A172 (cell line): ENCODE measurements around the gene HAL. TPM values are rescaled to one million over a fixed set of nuclear protein-coding genes. Genes with fewer than 3 reads are reported as not detected.
A peak's percentile ranks its signal among the peaks of the same experiment; 100 is the strongest.

Source experiments
- DNase-seq: peaks from one replicate; pipeline ENCODE4 v3.0.0-alpha.2; 2015; ENCODE audit warnings: low spot score
- total RNA-seq: library from RNA; depleted of rRNA; stranded (reverse); fragments of >200 nt; shearing (Covaris generic); gene quantifications from 2 replicates; pipeline ENCODE4 v1.2.3, GENCODE V29; 2014; rRNA removed

HAL gene, protein sequence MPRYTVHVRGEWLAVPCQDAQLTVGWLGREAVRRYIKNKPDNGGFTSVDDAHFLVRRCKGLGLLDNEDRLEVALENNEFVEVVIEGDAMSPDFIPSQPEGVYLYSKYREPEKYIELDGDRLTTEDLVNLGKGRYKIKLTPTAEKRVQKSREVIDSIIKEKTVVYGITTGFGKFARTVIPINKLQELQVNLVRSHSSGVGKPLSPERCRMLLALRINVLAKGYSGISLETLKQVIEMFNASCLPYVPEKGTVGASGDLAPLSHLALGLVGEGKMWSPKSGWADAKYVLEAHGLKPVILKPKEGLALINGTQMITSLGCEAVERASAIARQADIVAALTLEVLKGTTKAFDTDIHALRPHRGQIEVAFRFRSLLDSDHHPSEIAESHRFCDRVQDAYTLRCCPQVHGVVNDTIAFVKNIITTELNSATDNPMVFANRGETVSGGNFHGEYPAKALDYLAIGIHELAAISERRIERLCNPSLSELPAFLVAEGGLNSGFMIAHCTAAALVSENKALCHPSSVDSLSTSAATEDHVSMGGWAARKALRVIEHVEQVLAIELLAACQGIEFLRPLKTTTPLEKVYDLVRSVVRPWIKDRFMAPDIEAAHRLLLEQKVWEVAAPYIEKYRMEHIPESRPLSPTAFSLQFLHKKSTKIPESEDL
- total RNA-seq: not detected in 2 replicates

DNA sequence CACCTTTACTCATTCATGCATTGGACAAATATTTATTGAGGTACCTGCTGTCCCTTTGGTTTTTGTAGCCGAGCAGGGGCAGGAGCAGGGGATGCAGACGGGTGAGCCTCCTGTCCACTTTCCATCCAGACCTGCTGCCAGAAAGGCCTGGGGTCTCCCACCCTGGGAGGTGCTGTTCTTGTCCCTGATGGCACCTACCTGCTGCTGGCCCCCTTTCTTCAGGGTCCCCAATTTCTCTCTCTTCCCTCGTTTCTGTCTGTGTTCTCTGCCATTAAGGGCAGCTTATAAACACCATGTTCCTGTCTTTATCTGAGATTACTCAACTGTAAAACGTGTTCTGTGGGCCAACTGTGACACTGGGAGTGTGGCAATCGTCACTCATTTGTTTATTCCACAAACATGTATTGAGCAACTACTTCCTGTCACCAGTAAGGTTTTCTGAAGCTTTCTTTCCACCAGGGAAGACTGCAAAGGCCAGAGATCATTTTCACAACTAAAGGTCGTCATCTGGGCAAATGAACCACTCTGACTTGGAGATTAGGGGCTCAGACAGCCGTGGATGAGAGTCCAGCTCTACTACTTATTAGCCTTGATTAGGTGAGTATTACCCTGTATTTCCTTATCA lies at the start of gene HAL:
Gene HAL (minus strand): TSS at position 311 of the 625 bp plus-strand sequence. CDS start 434 bp downstream, outside the sequence.
- no peak for DNase-seq

DNA sequence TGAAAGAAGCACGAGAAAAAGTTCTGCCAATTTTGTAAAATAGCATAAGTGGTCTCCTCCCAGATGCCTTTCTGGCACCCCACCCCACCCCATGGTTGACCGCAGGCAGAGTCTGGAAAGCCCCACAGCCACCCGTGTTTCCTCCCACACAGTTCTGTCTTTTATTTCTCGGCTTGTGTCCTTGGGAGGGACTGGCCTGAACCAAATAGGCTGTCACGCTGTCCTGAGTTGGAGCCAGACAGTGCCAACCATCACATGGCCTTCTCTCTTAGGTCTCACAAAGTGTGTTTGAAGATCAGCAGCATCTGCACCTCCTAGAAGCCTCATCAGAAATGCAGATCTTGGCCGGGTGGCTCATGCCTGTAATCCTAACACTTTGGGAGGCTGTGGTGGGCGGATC lies 49.4 kb upstream of the HAL start:
- no peak for DNase-seq

DNA sequence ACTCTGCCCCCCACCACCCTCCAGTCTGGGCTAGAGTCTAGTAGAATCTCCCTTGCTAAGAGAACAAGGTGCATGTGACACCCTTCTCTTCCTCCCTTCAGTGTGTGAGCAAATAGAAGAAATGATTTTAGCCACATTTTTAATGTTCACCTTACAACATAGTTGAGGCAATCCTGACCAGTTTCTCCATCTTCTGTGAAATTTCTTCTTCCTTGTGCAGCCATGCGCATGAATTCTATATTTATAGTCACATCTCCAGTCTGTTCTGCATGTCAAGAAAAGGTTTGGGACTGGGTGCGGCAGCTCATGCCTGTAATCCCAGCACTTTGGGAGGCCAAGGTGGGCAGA lies 48.8 kb upstream of the HAL start:
- DNase-seq: no peak

DNA sequence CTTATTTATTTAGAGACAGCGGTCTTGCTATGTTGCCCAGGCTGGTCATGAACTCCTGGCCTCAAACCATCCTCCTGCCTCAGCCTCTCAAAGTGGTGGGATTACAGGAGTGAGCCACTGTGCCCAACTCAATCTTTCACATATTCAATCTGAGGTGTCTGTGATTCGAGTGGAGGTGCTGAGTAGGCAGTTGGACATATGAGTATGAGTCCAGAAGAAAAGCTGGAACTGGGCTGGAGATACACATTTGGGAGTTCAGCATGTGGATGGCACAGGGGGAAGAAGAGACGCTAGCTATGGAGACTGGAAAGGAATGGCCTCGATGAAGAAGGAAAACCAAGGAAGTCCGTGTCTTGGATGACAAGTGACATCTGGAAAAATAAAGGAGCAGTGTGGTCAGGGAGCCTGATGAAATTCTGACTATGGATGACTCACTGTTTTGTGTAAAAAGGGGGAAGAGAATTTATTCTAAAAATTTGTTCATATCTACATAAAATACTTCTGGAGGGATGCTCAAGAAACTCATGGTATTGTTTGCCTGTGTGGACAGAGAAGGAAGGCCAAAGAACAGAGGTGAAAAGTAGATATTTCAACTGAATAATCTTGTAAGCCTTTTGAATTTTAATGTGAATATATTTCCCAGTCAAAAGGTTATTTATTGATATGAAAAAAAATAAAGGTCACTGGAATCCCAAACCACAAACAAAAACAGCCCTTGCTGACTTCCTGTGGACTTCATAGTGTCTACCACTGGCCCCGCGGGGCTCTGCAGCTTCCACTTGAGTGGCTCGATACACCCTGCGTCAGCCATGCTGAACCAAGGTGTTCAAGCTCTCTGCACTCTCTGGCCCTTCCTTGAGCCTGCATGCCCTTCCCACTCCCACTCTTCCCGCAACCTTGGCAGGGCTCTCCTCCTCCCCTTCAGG lies 48.1 kb upstream of the HAL start:
- DNase-seq: peak; percentile 38

DNA sequence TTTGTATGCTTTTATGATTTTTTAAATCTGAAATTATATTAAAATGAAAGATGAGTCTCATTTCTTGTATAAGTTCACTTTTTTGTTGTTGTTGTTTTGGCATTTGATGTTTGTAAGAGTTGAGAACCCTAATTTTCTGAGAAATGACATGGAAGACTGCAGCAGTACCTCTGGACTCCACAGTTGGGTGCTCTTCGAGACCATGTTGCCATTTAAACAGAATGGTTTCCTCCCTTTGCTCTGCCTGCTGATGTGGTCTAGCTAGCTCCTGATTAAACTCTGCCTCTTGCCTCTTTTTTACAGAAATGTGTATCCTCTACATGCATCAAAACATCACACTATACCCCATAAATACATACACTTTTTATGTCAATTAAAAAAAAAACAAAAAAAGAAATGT lies 45.0 kb upstream of the HAL start:
- no peak for DNase-seq

DNA sequence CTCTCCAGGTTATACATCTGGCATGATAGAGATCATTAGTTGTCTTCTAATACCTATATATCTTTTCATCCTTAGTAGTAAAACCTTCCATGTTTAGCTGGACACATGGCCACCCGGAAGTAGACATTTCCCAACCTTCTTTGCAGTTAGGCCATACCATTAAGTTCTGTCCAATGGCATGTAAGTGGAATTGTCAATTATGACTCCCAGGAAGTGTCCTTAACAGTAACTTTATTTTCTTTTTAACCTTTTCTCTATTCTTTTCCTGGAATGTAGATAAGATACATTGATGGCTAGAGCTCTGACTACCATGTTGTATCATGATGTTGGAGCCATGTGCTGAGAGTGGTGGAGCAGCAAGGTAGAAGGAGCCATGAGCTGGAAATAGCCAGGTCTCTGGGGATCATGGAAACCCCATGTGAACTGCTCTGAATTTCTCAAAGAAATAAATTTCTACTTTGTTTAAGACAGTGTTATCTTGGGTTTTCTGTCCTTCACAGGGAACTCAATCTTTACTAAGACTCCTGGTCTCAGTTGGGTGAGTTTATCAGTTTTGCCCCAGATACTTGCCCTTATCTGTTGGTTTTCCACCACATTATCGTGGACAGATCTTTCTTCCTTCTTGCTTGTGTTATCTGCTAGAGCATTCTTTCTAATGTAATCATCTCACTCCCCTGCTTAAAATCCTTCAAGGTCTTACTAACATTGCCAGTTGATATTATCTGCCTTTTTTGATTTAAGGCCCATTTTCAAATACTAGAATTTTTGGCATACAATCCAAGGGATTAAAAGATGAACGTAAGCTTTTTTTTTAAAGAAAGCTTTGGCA lies 44.4 kb upstream of the HAL start:
- no peak for DNase-seq

DNA sequence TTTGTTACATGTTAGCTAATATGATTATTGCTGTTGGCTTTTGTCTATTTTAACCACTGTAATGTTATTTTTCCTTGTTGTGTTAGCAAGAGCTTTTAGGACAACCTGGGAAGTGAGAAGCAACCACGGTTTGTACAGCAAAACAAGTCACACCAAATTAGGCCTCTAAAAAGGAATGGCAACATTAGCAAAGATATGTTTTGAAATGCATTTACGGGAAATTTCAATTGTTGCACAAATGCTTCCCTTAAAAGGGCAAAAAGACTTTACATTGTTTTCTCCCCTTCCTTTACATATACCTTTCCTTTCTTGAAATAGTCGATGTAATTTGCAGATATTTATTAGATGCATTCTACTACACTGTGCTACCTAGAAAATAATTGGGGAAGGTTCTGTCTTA lies 43.4 kb upstream of the HAL start:
- DNase-seq: no peak

DNA sequence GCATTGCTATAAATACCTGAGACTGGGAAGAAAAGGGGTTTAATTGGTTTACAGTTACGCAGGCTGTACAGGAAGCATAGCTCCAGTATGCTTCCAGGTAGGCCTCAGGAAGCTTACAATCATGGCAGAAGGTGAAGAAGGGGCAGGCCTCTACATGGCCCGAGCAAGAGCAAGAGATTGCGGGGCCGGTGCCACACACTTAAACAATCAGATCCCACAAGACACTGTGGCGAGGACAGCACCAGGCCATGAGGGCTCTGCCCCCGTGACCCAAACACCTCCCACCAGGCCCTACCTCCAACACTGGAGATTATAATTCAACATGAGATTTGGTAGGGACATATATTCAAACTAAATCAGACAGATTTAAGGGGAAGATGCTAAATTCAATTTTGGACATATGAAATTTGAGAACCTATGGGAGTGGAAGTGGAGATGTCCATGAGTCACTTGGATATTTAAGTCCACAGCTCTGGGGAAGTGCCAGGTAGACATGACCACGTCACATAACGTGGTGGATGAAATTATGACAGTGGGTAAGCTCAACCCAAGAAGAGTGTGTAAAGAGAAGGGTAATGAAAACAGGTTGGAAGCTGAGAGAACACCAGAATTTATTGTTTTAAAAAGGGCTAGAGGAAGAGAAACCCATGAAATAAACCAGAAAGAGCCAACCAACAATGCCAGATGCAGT lies 40.8 kb upstream of the HAL start:
- no peak for DNase-seq

DNA sequence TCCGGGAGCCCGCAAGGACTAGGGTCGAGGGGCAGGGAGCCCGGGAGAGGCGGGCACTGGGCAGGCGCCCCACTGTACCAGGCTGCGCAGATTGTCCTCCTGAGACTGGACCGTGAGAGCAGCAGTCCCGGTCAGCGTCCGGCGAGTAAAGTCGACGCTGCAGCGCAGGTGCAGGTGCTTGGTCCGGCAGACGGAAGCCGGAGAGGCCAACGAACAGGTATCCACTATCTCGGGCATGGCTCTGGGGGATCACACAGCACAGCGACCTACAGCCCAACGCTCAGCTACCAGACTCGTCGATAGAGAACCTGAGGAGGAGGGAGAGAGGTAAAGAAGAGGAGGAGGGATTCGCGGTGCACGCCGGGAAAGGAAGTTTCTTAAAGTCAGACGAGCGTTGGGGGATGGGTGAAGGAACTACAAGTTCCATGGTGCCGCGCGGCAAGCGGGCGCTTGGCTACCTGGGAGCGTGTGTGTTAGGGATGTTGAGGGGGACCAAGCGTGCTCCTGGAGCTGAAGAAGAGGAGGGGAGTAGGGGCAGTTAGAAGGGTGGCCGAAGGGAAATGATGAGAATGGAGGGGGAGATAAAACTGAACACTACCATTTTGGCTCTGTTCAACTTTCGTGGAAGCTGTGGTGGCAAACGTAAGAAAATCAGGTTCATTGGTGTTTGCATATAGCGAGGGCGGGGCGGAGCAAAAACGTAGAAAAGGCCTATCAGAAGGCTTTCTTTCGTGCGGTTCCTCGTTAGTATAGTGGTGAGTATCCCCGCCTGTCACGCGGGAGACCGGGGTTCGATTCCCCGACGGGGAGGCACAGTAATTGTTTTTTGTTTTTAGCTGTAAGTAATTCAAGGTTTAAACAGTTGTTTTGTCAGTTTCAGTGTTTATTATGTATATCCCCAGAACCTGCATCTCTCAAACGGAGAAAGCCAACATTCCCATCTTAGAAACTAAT lies 39.4 kb upstream of the HAL start, which contains the start of gene LTA4H:
Gene LTA4H (minus strand): TSS at position 305 of the 954 bp plus-strand sequence. CDS start 68 bp downstream, at position 237.
- peak; percentile 96 for DNase-seq

DNA sequence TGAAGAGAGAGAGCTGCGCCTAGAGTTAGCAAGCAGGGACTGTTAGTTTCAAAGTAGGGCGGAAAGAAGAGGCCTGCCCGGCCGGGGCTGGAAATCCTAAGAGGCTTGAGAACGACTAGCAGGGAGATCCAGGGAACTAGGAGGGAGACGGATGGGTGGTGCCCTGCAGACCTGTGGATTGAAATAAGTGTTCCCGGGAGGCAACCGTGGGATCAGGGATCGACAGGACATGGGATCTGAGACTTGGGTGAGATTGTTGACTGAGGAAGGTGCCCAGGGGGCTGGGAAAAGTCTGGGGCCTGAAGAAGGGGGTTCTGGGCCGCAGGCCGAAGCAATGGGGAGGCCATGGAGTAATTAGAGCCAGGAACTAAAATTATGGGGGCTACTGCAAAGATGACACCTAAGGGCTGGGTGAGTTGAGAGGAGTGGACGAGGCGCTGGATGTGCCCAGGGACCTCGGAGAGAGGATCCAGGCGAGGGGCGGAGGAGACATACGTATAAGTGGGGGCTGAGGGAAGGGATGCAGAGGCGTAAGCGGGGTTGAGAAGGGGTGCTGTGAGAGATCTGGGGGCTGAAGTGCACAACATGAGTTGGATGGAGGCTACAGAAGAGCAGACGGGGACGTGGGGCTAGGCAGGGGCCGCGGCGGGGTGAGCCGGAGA lies 38.6 kb upstream of the HAL start:
- DNase-seq: peak; percentile 8

DNA sequence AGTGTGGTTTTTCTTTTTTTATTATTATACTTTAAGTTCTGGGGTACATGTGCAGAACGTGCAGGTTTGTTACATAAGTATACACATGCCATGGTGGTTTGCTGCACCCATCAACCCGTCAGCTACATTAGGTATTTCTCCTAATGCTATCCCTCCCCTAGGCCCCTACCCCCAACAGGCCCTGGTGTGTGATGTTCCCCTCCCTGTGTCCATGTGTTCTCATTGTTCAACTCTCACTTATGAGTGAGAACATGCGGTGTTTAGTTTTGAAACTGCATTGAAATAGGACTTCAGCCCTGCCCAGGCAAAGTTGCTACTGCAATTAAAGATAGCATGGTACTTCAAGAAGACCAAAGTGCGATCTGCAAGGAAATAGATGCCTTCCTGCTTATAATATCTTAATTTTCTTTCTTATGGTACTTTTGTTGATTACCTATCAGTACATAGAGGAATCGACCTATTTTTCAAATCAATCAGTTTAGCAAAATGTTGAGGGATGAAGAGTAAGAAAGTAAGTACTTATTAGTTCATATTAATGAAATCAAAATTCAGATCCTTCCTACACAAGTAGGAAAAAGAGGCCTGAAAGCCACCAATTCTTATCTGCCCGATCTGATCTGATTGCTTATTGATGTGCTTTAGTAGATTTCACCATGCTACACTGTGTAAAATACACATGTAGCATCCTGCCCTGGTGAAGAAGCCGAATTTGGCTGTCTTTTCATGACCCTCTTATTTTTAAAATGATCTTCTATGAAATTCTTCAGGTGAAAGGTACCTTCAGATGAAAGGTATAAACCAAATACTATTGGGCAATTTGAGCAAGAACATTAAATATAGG lies 37.6 kb upstream of the HAL start:
- no peak for DNase-seq

DNA sequence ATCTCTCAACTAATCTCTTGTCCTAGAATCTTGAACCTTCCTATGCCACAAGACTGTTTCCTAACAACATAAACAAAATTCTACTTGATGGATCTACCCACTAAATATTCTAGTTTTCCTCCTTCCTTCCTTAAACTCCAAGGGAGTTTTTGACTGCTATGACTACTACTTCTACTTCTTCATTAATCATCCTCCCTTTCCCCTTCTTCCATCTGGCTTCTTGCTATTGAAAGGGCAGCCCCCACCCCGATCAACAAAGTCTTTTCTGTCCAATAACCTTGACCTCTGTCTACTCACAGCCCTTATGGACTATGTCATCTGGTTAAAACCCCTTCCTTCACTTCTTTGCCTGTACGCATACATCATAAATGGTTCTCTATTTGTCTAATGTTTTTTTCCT lies 33.7 kb upstream of the HAL start:
- no peak for DNase-seq

DNA sequence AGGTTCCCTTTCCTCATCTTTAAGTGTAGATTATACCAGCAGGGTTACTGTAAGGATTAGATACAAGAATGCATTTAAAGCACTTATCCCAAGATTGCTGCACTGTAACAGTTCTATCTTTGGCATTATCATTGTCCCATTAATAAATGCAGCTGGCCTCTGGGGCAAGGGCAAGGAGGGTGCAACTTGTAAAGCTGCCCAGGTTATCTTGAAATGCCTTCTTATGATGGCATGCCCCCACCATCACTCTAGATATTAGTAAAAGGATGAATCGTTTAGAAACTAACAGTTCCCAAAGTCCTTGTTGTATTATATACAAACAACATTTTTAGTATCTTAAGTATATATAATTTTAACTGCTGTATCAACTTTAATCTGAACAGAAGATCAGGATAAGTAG lies 32.4 kb upstream of the HAL start:
- DNase-seq: no peak

DNA sequence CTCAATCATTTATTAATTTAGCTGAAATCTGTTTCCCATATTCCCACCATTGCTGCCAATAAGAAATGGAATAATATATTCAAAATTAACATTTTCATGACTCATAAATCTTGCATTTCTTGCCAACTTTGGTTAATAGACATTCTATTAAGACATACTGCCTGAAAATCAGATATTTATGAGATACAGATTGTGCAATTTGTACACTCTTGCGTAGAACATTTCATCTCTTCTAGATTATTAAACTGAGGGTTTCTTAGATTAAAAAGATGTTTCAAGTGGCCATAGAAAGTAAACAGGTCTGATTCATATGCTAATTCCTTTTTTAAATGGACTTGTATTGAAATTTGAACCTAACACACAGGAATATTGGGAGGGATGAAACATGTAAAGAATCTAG lies 30.2 kb upstream of the HAL start:
- DNase-seq: no peak

DNA sequence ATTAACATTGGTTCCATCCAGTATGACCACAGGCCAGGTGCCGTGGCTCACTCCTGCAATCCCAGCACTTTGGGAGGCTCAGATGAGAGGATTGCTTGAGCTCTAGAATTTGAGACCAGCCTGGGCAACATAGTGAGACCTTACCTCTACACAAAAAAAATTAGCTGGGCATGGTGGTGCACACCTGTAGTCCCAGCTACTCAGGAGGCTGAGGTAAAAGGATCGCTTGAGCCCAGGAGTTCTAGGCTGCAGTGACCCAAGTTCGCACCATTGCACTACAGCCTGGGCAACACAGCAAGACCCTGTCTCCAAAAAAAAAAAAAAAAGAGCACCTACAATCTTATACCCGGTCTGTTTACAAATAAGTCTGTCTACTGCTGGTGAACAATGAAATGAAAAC lies 29.4 kb upstream of the HAL start:
- no peak for DNase-seq

DNA sequence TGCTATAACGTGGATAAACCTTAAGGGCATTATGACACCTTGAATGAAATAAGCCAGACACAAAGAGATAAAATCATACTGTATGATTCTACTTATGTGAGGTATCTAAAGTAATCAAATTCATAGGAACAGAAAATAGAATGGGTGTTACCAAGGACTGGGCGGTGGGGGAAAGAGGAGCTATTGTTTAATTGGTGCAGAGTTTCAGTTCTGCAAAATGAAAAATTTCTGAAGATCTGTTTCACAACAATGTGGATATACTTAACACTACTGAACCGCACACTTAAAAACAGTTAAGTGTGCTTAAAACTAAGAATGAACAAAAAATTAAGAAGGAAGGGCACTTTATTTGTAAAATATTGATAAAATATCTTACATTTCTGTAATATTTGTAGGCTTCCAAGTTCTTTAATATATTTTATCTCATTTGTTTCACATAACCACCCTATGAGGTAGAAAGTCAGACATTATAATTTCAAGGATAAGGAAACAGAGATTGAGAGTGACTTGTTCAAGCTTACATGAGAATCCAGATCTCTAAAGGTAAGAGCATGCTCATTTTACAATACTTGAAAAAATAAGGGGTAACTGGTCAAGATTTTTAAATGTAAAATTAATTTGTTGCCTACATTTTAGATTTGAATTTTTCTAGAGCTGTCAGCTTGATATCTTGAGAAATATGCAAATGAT lies 24.3 kb upstream of the HAL start:
- DNase-seq: no peak

DNA sequence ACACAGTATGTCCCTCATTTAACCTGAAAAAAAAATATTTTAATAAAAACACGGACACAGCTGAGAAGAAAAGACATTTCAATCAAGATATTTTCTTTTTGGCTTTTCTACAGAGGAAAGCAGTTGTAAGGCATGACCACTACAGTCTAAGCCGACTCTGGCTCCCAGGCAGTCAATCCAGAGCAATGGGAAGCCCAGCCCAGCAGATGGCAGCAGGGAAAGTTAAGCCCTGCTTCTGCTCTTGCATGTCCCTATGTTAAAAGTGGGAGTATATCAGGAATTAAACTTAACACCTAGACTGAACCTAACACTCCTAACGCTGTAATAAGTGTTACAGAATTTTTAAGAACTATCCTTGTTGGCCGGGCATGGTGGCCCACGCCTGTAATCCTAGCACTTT lies 19.5 kb upstream of the HAL start:
- DNase-seq: peak; percentile 28
